Tibial nerve (tissue), 4 donors: ENCODE measurements around the gene LTB4R2.
A peak's percentile ranks its signal among the peaks of the same experiment; 100 is the strongest.

Experiments
- EP300 ChIP-seq, 2 donors: sonication (generic); formaldehyde crosslinking; IDR thresholded peaks; one replicate each; pipeline ENCODE4 v1.6.1; 2017; ENCODE audit warnings: antibody characterized with exemption in 2 of 2, mild to moderate bottlenecking in 1 of 2
- POLR2A ChIP-seq, 2 donors: fragments of 450-650 bp; IDR thresholded peaks; one replicate each; pipeline ENCODE4 v1.6.1; 2017; ENCODE audit warnings: antibody characterized with exemption in 2 of 2, mild to moderate bottlenecking in 2 of 2, moderate library complexity in 2 of 2
- TF ChIP-seq, protein P1 (sequence below), 5 experiments: fragments of 200-600 bp in 3 of 5; fragments of 450-650 bp in 2 of 5; sonication (generic) in 3 of 5; IDR thresholded peaks; one replicate each; pipeline ENCODE4 v1.5.1; 2016 to 2019; ENCODE audit warnings: antibody characterized with exemption in 5 of 5, mild to moderate bottlenecking in 3 of 5, moderate library complexity in 2 of 5

DNA sequence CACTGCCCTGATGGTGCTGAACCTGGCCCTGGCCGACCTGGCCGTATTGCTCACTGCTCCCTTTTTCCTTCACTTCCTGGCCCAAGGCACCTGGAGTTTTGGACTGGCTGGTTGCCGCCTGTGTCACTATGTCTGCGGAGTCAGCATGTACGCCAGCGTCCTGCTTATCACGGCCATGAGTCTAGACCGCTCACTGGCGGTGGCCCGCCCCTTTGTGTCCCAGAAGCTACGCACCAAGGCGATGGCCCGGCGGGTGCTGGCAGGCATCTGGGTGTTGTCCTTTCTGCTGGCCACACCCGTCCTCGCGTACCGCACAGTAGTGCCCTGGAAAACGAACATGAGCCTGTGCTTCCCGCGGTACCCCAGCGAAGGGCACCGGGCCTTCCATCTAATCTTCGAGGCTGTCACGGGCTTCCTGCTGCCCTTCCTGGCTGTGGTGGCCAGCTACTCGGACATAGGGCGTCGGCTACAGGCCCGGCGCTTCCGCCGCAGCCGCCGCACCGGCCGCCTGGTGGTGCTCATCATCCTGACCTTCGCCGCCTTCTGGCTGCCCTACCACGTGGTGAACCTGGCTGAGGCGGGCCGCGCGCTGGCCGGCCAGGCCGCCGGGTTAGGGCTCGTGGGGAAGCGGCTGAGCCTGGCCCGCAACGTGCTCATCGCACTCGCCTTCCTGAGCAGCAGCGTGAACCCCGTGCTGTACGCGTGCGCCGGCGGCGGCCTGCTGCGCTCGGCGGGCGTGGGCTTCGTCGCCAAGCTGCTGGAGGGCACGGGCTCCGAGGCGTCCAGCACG, 6.1 kb downstream of the LTB4R2 start:
- TF ChIP-seq, protein P1, sequence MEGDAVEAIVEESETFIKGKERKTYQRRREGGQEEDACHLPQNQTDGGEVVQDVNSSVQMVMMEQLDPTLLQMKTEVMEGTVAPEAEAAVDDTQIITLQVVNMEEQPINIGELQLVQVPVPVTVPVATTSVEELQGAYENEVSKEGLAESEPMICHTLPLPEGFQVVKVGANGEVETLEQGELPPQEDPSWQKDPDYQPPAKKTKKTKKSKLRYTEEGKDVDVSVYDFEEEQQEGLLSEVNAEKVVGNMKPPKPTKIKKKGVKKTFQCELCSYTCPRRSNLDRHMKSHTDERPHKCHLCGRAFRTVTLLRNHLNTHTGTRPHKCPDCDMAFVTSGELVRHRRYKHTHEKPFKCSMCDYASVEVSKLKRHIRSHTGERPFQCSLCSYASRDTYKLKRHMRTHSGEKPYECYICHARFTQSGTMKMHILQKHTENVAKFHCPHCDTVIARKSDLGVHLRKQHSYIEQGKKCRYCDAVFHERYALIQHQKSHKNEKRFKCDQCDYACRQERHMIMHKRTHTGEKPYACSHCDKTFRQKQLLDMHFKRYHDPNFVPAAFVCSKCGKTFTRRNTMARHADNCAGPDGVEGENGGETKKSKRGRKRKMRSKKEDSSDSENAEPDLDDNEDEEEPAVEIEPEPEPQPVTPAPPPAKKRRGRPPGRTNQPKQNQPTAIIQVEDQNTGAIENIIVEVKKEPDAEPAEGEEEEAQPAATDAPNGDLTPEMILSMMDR (IDR thresholded peaks at IDR 0.05), result peak in 3 of 5 experiments; percentile 6 to 44 (median 23)
- TF ChIP-seq EP300 (IDR thresholded peaks at IDR 0.05) (no peak), POLR2A (IDR thresholded peaks at IDR 0.05) (no peak)
